ENCODE measurements around the gene RAB25.

RAB25 gene

GRCh38 chr1:156106624-156107488 is 45.9 kb downstream of the RAB25 start:
- Histone ChIP-seq H3K79me2 (ENCODE audit: insufficient read depth, low read length) (no peaks in the 10 kb centered on the region), H3K4me3 (ENCODE audit: insufficient read depth, low read length, poor library complexity, severe bottlenecking) (no peak overlapping the region), H2AFZ (ENCODE audit: low read depth, low read length, severe bottlenecking) (no peak overlapping the region), H3K27ac (ENCODE audit: low read depth, low read length) (peak overlapping the region; percentile 45; the same call in 1 of the 2 replicates), H3K27me3 (ENCODE audit: low read length) (no peaks in the 10 kb centered on the region), H3K4me2 (ENCODE audit: low read depth, low read length, poor library complexity, severe bottlenecking) (peak overlapping the region; percentile 20), H3K36me3 (ENCODE audit: low read length) (no peaks in the 10 kb centered on the region), H3K9me2 (replicated peaks; ENCODE audit: insufficient read depth, low read length) (no peaks in the 10 kb centered on the region), H3K9ac (ENCODE audit: low read length) (no peak overlapping the region), H3F3A (ENCODE audit: insufficient read depth) (peaks cover 11% of the 10 kb centered on the region; the same call in 1 of the 2 replicates), H4K20me1 (ENCODE audit: low read depth, low read length) (no peaks in the 10 kb centered on the region), H3K9me3 (ENCODE audit: insufficient read depth, low read length) (no peaks in the 10 kb centered on the region)
- TF ChIP-seq CTCF (IDR thresholded peaks at IDR 0.05; ENCODE audit: insufficient read depth, low read length, poor library complexity, severe bottlenecking) (no peak), EZH2phosphoT487 (conservative IDR thresholded peaks at IDR 0.05; ENCODE audit: low read length) (no peak)

- H2AFZ ChIP-seq (ENCODE audit: low read depth, low read length, severe bottlenecking), result no peak overlapping the region
- H4K20me1 ChIP-seq (ENCODE audit: low read depth, low read length), result no peaks in the 10 kb centered on the region
- no peaks in the 10 kb centered on the region for H3K36me3 ChIP-seq (ENCODE audit: low read length)
- H3K27me3 ChIP-seq (ENCODE audit: low read length), result no peaks in the 10 kb centered on the region
- H3K9me2 ChIP-seq (replicated peaks; ENCODE audit: insufficient read depth, low read length), result no peaks in the 10 kb centered on the region
- H3K4me2 ChIP-seq (ENCODE audit: low read depth, low read length, poor library complexity, severe bottlenecking), result no peak overlapping the region
- no peaks in the 10 kb centered on the region for H3K79me2 ChIP-seq (ENCODE audit: insufficient read depth, low read length)
- H3K4me3 ChIP-seq (ENCODE audit: insufficient read depth, low read length, poor library complexity, severe bottlenecking), result no peak overlapping the region
- TF ChIP-seq CTCF (IDR thresholded peaks at IDR 0.05; ENCODE audit: insufficient read depth, low read length, poor library complexity, severe bottlenecking) (no peak), EZH2phosphoT487 (conservative IDR thresholded peaks at IDR 0.05; ENCODE audit: low read length) (no peak)
- H3K27ac ChIP-seq (ENCODE audit: low read depth, low read length), result no peak overlapping the region
- no peak overlapping the region for H3K9ac ChIP-seq (ENCODE audit: low read length)
- no peaks in the 10 kb centered on the region for H3K9me3 ChIP-seq (ENCODE audit: insufficient read depth, low read length)
- H3F3A ChIP-seq (ENCODE audit: insufficient read depth), result peaks cover 11% of the 10 kb centered on the region; the same call in 1 of the 2 replicates
Observed at GRCh38 chr1:156108057-156108456, 47.1 kb downstream of the RAB25 start.

- Histone ChIP-seq H3K9ac (ENCODE audit: low read length) (no peak overlapping the region), H3K4me2 (ENCODE audit: low read depth, low read length, poor library complexity, severe bottlenecking) (no peak overlapping the region), H3K27me3 (ENCODE audit: low read length) (no peaks in the 10 kb centered on the region), H3K27ac (ENCODE audit: low read depth, low read length) (no peak overlapping the region), H4K20me1 (ENCODE audit: low read depth, low read length) (no peaks in the 10 kb centered on the region), H2AFZ (ENCODE audit: low read depth, low read length, severe bottlenecking) (no peak overlapping the region), H3K36me3 (ENCODE audit: low read length) (no peaks in the 10 kb centered on the region), H3K79me2 (ENCODE audit: insufficient read depth, low read length) (no peaks in the 10 kb centered on the region), H3F3A (ENCODE audit: insufficient read depth) (peaks cover 11% of the 10 kb centered on the region; the same call in 1 of the 2 replicates), H3K9me2 (replicated peaks; ENCODE audit: insufficient read depth, low read length) (no peaks in the 10 kb centered on the region), H3K4me3 (ENCODE audit: insufficient read depth, low read length, poor library complexity, severe bottlenecking) (no peak overlapping the region), H3K9me3 (ENCODE audit: insufficient read depth, low read length) (no peaks in the 10 kb centered on the region)
- TF ChIP-seq EZH2phosphoT487 (conservative IDR thresholded peaks at IDR 0.05; ENCODE audit: low read length) (no peak), CTCF (IDR thresholded peaks at IDR 0.05; ENCODE audit: insufficient read depth, low read length, poor library complexity, severe bottlenecking) (no peak)
Observed at GRCh38 chr1:156108664-156109241, 47.8 kb downstream of the RAB25 start.
